ENCODE results near the gene BMP2K. TPM values are rescaled to one million over a fixed set of nuclear protein-coding genes. Genes with fewer than 3 reads are reported as not detected.

Gene BMP2K
- total and polyA plus RNA-seq, 2 experiments from 2014 or later, result 27.3 to 96.5 TPM

DNA sequence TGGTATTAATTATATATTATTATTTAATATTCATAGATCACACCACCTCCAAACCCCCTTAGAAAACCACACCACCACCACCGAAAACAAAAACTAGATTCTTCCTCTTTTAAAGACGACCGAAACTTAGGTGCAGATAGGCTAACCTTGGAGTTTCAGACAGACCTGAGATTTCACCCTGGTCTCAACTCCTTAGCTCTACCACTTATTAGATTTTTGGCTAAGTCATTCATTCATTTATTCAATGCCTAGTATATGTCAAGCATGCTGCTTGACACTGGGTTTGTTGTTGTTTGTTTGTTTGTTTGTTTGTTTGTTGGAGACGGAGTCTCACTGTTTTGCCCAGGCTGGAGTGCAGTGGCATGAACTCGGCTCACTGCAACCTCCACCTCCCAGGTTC is 9.5 kb upstream of the BMP2K start:
- Histone ChIP-seq H3K4me2 (no peak overlapping the region), H3K9me2 (replicated peaks; ENCODE audit: insufficient read depth) (no peaks in the 10 kb centered on the region), H3K4me1 (ENCODE audit: insufficient read depth) (no peaks in the 10 kb centered on the region), H2AFZ (no peak overlapping the region), H4K20me1 (ENCODE audit: insufficient read depth, poor library complexity, severe bottlenecking) (no peaks in the 10 kb centered on the region), H3K27me3 (no peaks in the 10 kb centered on the region), H3K36me3 (replicated peaks; ENCODE audit: insufficient read depth, low read depth) (no peaks in the 10 kb centered on the region), H3K4me3 (no peak overlapping the region), H3K27ac (no peak overlapping the region), H3K79me2 (no peaks in the 10 kb centered on the region), H3K9me3 (ENCODE audit: low read depth) (no peaks in the 10 kb centered on the region)
- 96% methylated on average over 5 of the region's 5 CpGs for WGBS (ENCODE audit: low lambda C conversion rate, missing lambda C conversion rate)
- TF ChIP-seq, protein P1, sequence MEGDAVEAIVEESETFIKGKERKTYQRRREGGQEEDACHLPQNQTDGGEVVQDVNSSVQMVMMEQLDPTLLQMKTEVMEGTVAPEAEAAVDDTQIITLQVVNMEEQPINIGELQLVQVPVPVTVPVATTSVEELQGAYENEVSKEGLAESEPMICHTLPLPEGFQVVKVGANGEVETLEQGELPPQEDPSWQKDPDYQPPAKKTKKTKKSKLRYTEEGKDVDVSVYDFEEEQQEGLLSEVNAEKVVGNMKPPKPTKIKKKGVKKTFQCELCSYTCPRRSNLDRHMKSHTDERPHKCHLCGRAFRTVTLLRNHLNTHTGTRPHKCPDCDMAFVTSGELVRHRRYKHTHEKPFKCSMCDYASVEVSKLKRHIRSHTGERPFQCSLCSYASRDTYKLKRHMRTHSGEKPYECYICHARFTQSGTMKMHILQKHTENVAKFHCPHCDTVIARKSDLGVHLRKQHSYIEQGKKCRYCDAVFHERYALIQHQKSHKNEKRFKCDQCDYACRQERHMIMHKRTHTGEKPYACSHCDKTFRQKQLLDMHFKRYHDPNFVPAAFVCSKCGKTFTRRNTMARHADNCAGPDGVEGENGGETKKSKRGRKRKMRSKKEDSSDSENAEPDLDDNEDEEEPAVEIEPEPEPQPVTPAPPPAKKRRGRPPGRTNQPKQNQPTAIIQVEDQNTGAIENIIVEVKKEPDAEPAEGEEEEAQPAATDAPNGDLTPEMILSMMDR (IDR thresholded peaks at IDR 0.05; ENCODE audit: poor library complexity), result no peak
- no peak for TF ChIP-seq EZH2phosphoT487 (IDR thresholded peaks at IDR 0.05; ENCODE audit: low read depth, severe bottlenecking, unreplicated experiment)
- no peak for TF ChIP-seq EZH2 (IDR thresholded peaks at IDR 0.05; ENCODE audit: borderline replicate concordance)
- no peak for DNase-seq (ENCODE audit: low spot score)

DNA sequence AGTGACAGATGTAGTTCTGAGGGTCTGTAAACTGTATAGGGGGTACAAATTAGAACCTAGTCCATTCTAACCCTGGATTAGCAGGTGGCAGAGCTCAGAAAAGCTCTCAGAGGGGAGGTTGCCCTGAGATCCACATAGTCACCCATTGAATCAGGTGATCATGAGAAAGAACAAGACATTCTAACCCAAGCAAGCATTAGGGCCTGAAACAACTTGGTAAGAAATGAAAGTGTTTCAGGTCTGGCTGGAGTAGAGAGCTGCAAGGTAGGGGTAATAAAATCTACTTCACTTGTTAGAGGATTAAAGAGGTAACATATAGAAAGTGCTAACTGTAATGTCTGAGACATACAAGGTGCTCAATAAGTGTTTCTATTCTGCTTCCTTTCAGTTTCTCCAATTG is 8.8 kb upstream of the BMP2K start:
- TF ChIP-seq, protein P1 (IDR thresholded peaks at IDR 0.05; ENCODE audit: poor library complexity), result no peak
- TF ChIP-seq EZH2phosphoT487 (IDR thresholded peaks at IDR 0.05; ENCODE audit: low read depth, severe bottlenecking, unreplicated experiment) (no peak), EZH2 (IDR thresholded peaks at IDR 0.05; ENCODE audit: borderline replicate concordance) (no peak)
- Histone ChIP-seq H3K79me2 (no peaks in the 10 kb centered on the region), H3K36me3 (replicated peaks; ENCODE audit: insufficient read depth, low read depth) (no peaks in the 10 kb centered on the region), H3K9me3 (ENCODE audit: low read depth) (no peaks in the 10 kb centered on the region), H3K27me3 (no peaks in the 10 kb centered on the region), H3K4me3 (no peak overlapping the region), H2AFZ (no peak overlapping the region), H3K4me1 (ENCODE audit: insufficient read depth) (no peaks in the 10 kb centered on the region), H3K9me2 (replicated peaks; ENCODE audit: insufficient read depth) (no peaks in the 10 kb centered on the region), H3K27ac (no peak overlapping the region), H3K4me2 (no peak overlapping the region), H4K20me1 (ENCODE audit: insufficient read depth, poor library complexity, severe bottlenecking) (no peaks in the 10 kb centered on the region)
- DNase-seq (ENCODE audit: low spot score), result no peak

DNA sequence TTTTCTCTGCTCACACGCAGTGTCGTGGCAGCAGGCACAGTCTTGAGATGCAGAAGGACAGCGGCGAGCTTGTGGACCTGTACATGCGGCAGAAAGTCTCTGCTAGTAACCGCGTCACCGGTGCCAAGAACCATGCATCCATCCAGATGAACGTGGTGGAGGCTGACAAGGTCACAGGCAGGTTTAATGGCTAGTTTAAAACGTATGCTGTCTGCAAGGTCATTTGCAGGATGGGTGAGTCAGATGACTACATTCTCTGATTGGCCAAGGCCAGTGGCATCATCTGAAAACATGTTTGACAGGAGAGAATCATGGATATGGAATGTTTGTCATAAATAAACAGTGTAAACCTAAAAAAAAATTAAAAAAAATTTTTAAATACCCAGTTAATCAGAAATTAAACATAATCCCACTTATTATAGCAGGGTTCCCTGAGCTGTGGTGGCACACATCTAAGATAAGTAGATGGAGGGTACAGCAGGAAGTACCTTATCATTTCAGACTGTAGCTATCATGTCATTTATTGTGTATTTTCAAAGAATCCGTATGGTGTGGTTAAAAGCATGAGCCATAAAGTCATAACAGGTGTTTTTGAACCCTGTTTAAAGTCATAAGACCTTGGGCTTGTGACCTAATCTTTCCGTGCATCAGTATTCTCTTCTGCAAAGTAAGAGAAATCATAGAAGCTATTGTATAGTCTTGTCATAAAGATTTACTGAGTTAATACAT is 7.5 kb upstream of the BMP2K start:
- Histone ChIP-seq H3K36me3 (replicated peaks; ENCODE audit: insufficient read depth, low read depth) (no peaks in the 10 kb centered on the region), H4K20me1 (ENCODE audit: insufficient read depth, poor library complexity, severe bottlenecking) (no peaks in the 10 kb centered on the region), H3K27ac (peak overlapping the region; percentile 60), H3K4me3 (no peak overlapping the region), H3K4me2 (no peak overlapping the region), H2AFZ (no peak overlapping the region), H3K27me3 (no peaks in the 10 kb centered on the region), H3K9me2 (replicated peaks; ENCODE audit: insufficient read depth) (no peaks in the 10 kb centered on the region), H3K4me1 (ENCODE audit: insufficient read depth) (no peaks in the 10 kb centered on the region), H3K9me3 (ENCODE audit: low read depth) (no peaks in the 10 kb centered on the region), H3K79me2 (no peaks in the 10 kb centered on the region)
- TF ChIP-seq EZH2phosphoT487 (IDR thresholded peaks at IDR 0.05; ENCODE audit: low read depth, severe bottlenecking, unreplicated experiment), result no peak
- TF ChIP-seq EZH2 (IDR thresholded peaks at IDR 0.05; ENCODE audit: borderline replicate concordance), result no peak
- TF ChIP-seq, protein P1 (IDR thresholded peaks at IDR 0.05; ENCODE audit: poor library complexity), result no peak
- 79% methylated on average over 12 of the region's 12 CpGs for WGBS (ENCODE audit: low lambda C conversion rate, missing lambda C conversion rate)
- peak; percentile 38 for DNase-seq (ENCODE audit: low spot score)
